Measurements from ENCODE around the gene PPP1R14C. TPM values are rescaled to one million over a fixed set of nuclear protein-coding genes. Genes with fewer than 3 reads are reported as not detected.
"Not testable (repeated sequence)": the region's sequence is repeated elsewhere in the genome, so short reads cannot be mapped to it uniquely, and the experiment has no call there.

The PPP1R14C gene
- total RNA-seq, 1 donor from 2014 or later = 0.27 TPM

- no peak for ATAC-seq
- intact Hi-C loops (cut with DNase I) = no loop called here
These were observed 8.4 kb upstream of the PPP1R14C start for GRCh38 chr6:150134280-150134920.

GRCh38 chr6:150137711-150138110 is 5.1 kb upstream of the PPP1R14C start:
- DNase-seq (ENCODE audit: low spot score); intact Hi-C loops (cut with DNase I); ATAC-seq: not testable (repeated sequence)

More at GRCh38 chr6:150134280-150134920, 8.4 kb upstream of the PPP1R14C start:
- DNase-seq (ENCODE audit: low spot score) = no peak

- intact Hi-C loops (cut with DNase I) = no loop called here
- no peak for DNase-seq (ENCODE audit: low spot score)
- ATAC-seq = no peak
These were observed 4.2 kb upstream of the PPP1R14C start for GRCh38 chr6:150138638-150139037.

- no peak for DNase-seq (ENCODE audit: low spot score)
- ATAC-seq = no peak
- intact Hi-C loops (cut with DNase I) = no loop called here
These were observed 3.3 kb upstream of the PPP1R14C start for GRCh38 chr6:150139533-150139932.

- intact Hi-C loops (cut with DNase I) = no loop called here
- no peak for ATAC-seq
- DNase-seq (ENCODE audit: low spot score) = no peak
These were observed 2.4 kb upstream of the PPP1R14C start for GRCh38 chr6:150140236-150140969.

- intact Hi-C loops (cut with DNase I) = no loop called here
- no peak for ATAC-seq
- no peak for DNase-seq (ENCODE audit: low spot score)
These were observed 661 bp upstream of the PPP1R14C start for GRCh38 chr6:150142097-150142669.

- no peak for DNase-seq (ENCODE audit: low spot score)
- intact Hi-C loops (cut with DNase I) = no loop called here
- no peak for ATAC-seq
These were observed 861 bp downstream of the PPP1R14C start for GRCh38 chr6:150143516-150144293.

- ATAC-seq (no peak), DNase-seq (ENCODE audit: low spot score) (no peak)
- intact Hi-C loops (cut with DNase I) = no loop called here
These were observed 1.5 kb downstream of the PPP1R14C start for GRCh38 chr6:150144294-150144868.

GRCh38 chr6:150145427-150145826 is 2.6 kb downstream of the PPP1R14C start:
- intact Hi-C loops (cut with DNase I) = no loop called here
- ATAC-seq (no peak), DNase-seq (ENCODE audit: low spot score) (no peak)

GRCh38 chr6:150145830-150146229 is 3.0 kb downstream of the PPP1R14C start:
- ATAC-seq = no peak
- intact Hi-C loops (cut with DNase I) = no loop called here
- DNase-seq (ENCODE audit: low spot score) = no peak

GRCh38 chr6:150146436-150146835 is 3.6 kb downstream of the PPP1R14C start:
- intact Hi-C loops (cut with DNase I) = no loop called here
- DNase-seq (ENCODE audit: low spot score) = no peak
- ATAC-seq = no peak

- ATAC-seq (no peak), DNase-seq (ENCODE audit: low spot score) (no peak)
- intact Hi-C loops (cut with DNase I) = no loop called here
These were observed 6.3 kb downstream of the PPP1R14C start for GRCh38 chr6:150149146-150149545.

- intact Hi-C loops (cut with DNase I) = no loop called here
- DNase-seq (ENCODE audit: low spot score) = no peak
- no peak for ATAC-seq
These were observed 7.6 kb downstream of the PPP1R14C start for GRCh38 chr6:150150458-150150820.

- DNase-seq (ENCODE audit: low spot score) (no peak), ATAC-seq (no peak)
- intact Hi-C loops (cut with DNase I) = no loop called here
These were observed 8.2 kb downstream of the PPP1R14C start for GRCh38 chr6:150150821-150151646.

GRCh38 chr6:150152891-150153876 is 10.3 kb downstream of the PPP1R14C start:
- DNase-seq (ENCODE audit: low spot score) = no peak
- intact Hi-C loops (cut with DNase I) = no loop called here

GRCh38 chr6:150153905-150154492 is 11.2 kb downstream of the PPP1R14C start:
- DNase-seq (ENCODE audit: low spot score) = no peak
- intact Hi-C loops (cut with DNase I) = no loop called here
- ATAC-seq = no peak

More at GRCh38 chr6:150152891-150153876, 10.3 kb downstream of the PPP1R14C start:
- ATAC-seq = no peak

GRCh38 chr6:150156460-150156859 is 13.6 kb downstream of the PPP1R14C start:
- ATAC-seq (no peak), DNase-seq (ENCODE audit: low spot score) (no peak)
- intact Hi-C loops (cut with DNase I) = no loop called here

All from sciatic nerve (tissue), 2 donors.